ENCODE measurements around the gene PLXDC2. TPM values are rescaled to one million over a fixed set of nuclear protein-coding genes. Genes with fewer than 3 reads are reported as not detected.
"Not testable (repeated sequence)": the region's sequence is repeated elsewhere in the genome, so short reads cannot be mapped to it uniquely, and the experiment has no call there.

Gene PLXDC2
- total RNA-seq, 1 donor from 2014 or later, result 129 TPM

- no peak for DNase-seq
- no peak for ATAC-seq
- Histone ChIP-seq H3K27ac (no peak overlapping the region), H3K27me3 (no peaks in the 10 kb centered on the region), H3K9me3 (no peaks in the 10 kb centered on the region), H3K4me3 (no peak overlapping the region), H3K4me1 (no peaks in the 10 kb centered on the region), H3K36me3 (no peaks in the 10 kb centered on the region)
- TF ChIP-seq, protein P1, sequence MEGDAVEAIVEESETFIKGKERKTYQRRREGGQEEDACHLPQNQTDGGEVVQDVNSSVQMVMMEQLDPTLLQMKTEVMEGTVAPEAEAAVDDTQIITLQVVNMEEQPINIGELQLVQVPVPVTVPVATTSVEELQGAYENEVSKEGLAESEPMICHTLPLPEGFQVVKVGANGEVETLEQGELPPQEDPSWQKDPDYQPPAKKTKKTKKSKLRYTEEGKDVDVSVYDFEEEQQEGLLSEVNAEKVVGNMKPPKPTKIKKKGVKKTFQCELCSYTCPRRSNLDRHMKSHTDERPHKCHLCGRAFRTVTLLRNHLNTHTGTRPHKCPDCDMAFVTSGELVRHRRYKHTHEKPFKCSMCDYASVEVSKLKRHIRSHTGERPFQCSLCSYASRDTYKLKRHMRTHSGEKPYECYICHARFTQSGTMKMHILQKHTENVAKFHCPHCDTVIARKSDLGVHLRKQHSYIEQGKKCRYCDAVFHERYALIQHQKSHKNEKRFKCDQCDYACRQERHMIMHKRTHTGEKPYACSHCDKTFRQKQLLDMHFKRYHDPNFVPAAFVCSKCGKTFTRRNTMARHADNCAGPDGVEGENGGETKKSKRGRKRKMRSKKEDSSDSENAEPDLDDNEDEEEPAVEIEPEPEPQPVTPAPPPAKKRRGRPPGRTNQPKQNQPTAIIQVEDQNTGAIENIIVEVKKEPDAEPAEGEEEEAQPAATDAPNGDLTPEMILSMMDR (IDR thresholded peaks at IDR 0.05), result no peak
- intact Hi-C loops (cut with DNase I), result no loop called here
Observed at GRCh38 chr10:20185116-20185515, 368.9 kb downstream of the PLXDC2 start.

GRCh38 chr10:20191392-20191791, 375.2 kb downstream of the PLXDC2 start:
- ATAC-seq; H3K4me1 ChIP-seq; H3K9me3 ChIP-seq; H3K27ac ChIP-seq; H3K4me3 ChIP-seq; DNase-seq; intact Hi-C loops (cut with DNase I); H3K27me3 ChIP-seq; H3K36me3 ChIP-seq: not testable (repeated sequence)

DNA sequence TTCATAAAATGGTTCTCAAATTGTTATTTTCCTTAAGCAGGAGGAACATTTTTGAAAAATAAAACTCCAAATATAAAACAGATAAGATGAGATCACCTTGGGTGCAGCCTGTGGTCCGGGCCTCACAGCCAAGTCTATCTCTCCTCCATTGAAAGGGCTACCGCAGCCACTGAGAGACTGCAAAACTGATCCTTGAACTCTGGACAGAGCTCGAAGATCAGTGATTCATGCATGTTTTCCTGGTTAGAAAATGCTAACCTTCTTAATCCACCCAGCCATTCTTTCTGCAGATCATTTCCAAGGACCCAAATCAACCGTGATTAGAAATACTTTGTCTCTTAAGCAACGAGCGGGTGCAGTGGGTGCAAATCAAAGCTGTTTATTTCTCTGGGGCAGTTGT, 378.8 kb downstream of the PLXDC2 start:
- TF ChIP-seq, protein P1 (IDR thresholded peaks at IDR 0.05), result no peak
- ATAC-seq, result no peak
- intact Hi-C loops (cut with DNase I), result no loop called here
- Histone ChIP-seq H3K27ac (no peak overlapping the region), H3K4me1 (no peaks in the 10 kb centered on the region), H3K27me3 (no peaks in the 10 kb centered on the region), H3K36me3 (no peaks in the 10 kb centered on the region), H3K9me3 (no peaks in the 10 kb centered on the region), H3K4me3 (no peak overlapping the region)
- no peak for DNase-seq

DNA sequence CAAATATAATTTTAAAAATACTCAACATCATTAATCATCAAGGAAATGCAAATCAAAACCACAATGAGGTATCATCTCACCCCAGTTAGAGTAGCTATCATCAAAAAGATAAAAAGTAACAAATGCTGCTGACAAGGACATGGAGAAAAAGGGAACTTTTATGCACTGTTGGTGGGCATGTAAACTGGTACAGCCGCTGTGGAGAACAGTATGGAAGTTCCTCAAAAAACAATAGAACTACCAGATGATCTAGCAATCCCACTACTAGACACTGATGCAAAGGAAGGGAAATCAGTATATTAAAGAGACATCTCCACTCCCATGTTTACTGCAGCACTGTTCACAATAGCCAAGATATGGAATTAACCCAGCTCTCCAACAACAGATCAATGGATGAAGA, 384.5 kb downstream of the PLXDC2 start:
- ATAC-seq (peak; percentile 60), DNase-seq (no peak)
- H3K4me1 ChIP-seq, result no peaks in the 10 kb centered on the region
- intact Hi-C loops (cut with DNase I), result no loop called here
- H3K9me3 ChIP-seq, result no peaks in the 10 kb centered on the region
- no peak overlapping the region for H3K27ac ChIP-seq
- no peak overlapping the region for H3K4me3 ChIP-seq
- no peaks in the 10 kb centered on the region for H3K36me3 ChIP-seq
- TF ChIP-seq, protein P1 (IDR thresholded peaks at IDR 0.05), result no peak
- H3K27me3 ChIP-seq, result no peaks in the 10 kb centered on the region

GRCh38 chr10:20202337-20202736, 386.1 kb downstream of the PLXDC2 start:
- Histone ChIP-seq H3K4me1 (no peaks in the 10 kb centered on the region), H3K27me3 (no peaks in the 10 kb centered on the region), H3K27ac (no peak overlapping the region), H3K4me3 (no peak overlapping the region), H3K36me3 (no peaks in the 10 kb centered on the region), H3K9me3 (no peaks in the 10 kb centered on the region)
- intact Hi-C loops (cut with DNase I), result no loop called here
- TF ChIP-seq, protein P1 (IDR thresholded peaks at IDR 0.05), result no peak
- peak; percentile 49 for ATAC-seq
- no peak for DNase-seq

DNA sequence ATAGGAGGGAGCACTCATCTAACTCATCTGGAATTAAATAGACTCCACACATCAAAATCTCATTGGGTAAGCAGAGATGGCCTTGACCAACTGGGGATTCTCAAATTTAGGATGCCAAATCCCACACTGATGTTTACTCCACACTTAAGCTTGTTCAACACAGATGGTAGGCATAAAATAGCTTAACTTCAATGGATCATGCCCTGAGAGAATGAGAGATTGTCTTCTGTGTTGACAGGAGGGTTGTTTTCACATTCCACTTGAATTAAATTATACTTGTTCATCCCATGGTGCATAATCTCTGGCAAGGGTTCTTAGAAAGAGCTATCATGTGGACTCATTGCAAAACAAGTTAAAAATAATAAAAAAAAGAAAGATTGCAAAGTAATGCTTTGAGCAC, 391.4 kb downstream of the PLXDC2 start:
- Histone ChIP-seq H3K27ac (no peak overlapping the region), H3K4me3 (no peak overlapping the region), H3K27me3 (no peaks in the 10 kb centered on the region), H3K4me1 (no peaks in the 10 kb centered on the region), H3K36me3 (peaks cover 8% of the 10 kb centered on the region), H3K9me3 (no peaks in the 10 kb centered on the region)
- ATAC-seq (no peak), DNase-seq (no peak)
- intact Hi-C loops (cut with DNase I), result no loop called here
- TF ChIP-seq, protein P1 (IDR thresholded peaks at IDR 0.05), result no peak

GRCh38 chr10:20209098-20209497, 392.9 kb downstream of the PLXDC2 start:
- H3K36me3 ChIP-seq; DNase-seq; intact Hi-C loops (cut with DNase I); H3K9me3 ChIP-seq; H3K27me3 ChIP-seq; ATAC-seq; H3K27ac ChIP-seq; H3K4me3 ChIP-seq; H3K4me1 ChIP-seq: not testable (repeated sequence)

Measured in upper lobe of right lung (tissue), 1 donor.